Left forelimb (tissue), 1 donor: ENCODE data around the gene RAPGEF5.

Source experiments
- DNase-seq: peaks from one replicate; pipeline ENCODE4 v3.0.0-alpha.2; 2018; ENCODE audit warnings: low spot score

The RAPGEF5 gene

GRCh38 chr7:22256541-22257096 is 100.3 kb downstream of the RAPGEF5 start:
- no peak for DNase-seq

- DNase-seq: no peak
These were observed 101.1 kb downstream of the RAPGEF5 start for GRCh38 chr7:22255834-22256233.

- DNase-seq: no peak
These were observed 101.6 kb downstream of the RAPGEF5 start for GRCh38 chr7:22255342-22255741.

- no peak for DNase-seq
These were observed 103.9 kb downstream of the RAPGEF5 start for GRCh38 chr7:22252936-22253536.

- no peak for DNase-seq
These were observed 104.9 kb downstream of the RAPGEF5 start for GRCh38 chr7:22252016-22252415.

GRCh38 chr7:22251281-22251680 is 105.7 kb downstream of the RAPGEF5 start:
- DNase-seq: no peak

- DNase-seq: no peak
These were observed 106.6 kb downstream of the RAPGEF5 start for GRCh38 chr7:22250390-22250789.

- no peak for DNase-seq
These were observed 108.7 kb downstream of the RAPGEF5 start for GRCh38 chr7:22248111-22248809.

GRCh38 chr7:22241805-22242390 is 115.1 kb downstream of the RAPGEF5 start:
- DNase-seq: no peak

GRCh38 chr7:22240904-22241571 is 115.9 kb downstream of the RAPGEF5 start:
- no peak for DNase-seq

- DNase-seq: no peak
These were observed 118.3 kb downstream of the RAPGEF5 start for GRCh38 chr7:22238354-22239311.

GRCh38 chr7:22235134-22235533 is 121.8 kb downstream of the RAPGEF5 start:
- DNase-seq: no peak

GRCh38 chr7:22234227-22234626 is 122.7 kb downstream of the RAPGEF5 start:
- DNase-seq: no peak

GRCh38 chr7:22231806-22232205 is 125.1 kb downstream of the RAPGEF5 start:
- no peak for DNase-seq

GRCh38 chr7:22231141-22231540 is 125.8 kb downstream of the RAPGEF5 start:
- no peak for DNase-seq

GRCh38 chr7:22230238-22230637 is 126.7 kb downstream of the RAPGEF5 start:
- DNase-seq: no peak

GRCh38 chr7:22229148-22229547 is 127.8 kb downstream of the RAPGEF5 start:
- DNase-seq: no peak

- DNase-seq: no peak
These were observed 133.1 kb downstream of the RAPGEF5 start for GRCh38 chr7:22223807-22224206.

- DNase-seq: no peak
These were observed 136.0 kb downstream of the RAPGEF5 start for GRCh38 chr7:22220941-22221340.

GRCh38 chr7:22219739-22220493 is 137.0 kb downstream of the RAPGEF5 start:
- DNase-seq: no peak

- DNase-seq: no peak
These were observed 137.9 kb downstream of the RAPGEF5 start for GRCh38 chr7:22219036-22219435.
